ENCODE measurements around the gene FOXF1.

FOXF1 gene

DNA sequence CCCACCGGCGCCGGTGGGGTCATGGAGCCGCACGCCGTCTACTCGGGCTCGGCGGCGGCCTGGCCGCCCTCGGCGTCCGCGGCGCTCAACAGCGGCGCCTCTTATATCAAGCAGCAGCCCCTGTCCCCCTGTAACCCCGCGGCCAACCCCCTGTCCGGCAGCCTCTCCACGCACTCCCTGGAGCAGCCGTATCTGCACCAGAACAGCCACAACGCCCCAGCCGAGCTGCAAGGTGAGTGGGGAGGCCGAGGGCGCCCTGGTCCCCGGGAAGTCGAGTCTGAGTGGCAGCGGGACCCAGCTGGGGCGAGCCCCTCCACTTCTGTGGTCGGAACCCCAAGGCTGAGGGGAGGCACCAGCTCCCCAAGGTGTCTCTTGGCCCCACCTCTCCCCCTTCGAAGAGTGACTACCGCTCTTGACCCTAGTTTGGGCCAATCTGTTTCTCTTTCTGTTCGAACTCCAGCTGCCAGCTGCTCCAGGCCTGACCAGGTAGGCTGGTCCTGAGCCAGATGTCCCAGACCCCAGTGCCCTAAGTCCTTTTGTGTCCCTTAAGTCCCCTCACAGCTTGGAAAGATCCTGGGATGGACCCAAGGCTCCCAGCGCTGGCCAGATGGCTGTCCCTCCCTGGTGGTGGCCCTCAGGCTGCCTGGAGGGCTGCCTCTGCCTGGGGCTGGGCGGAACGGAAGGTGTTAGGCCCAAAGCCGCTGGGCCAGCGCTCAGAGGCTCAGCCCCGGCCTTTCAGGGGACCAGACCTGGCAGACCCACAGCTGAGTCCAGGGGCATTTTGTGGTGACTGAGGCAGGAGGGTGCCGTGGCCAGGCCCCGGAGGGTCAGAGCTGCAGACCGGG, 1.2 kb downstream of the FOXF1 start:
- TF ChIP-seq ZFX (IDR thresholded peaks at IDR 0.05; ENCODE audit: borderline replicate concordance) = no peak
- TF ChIP-seq, protein P1, sequence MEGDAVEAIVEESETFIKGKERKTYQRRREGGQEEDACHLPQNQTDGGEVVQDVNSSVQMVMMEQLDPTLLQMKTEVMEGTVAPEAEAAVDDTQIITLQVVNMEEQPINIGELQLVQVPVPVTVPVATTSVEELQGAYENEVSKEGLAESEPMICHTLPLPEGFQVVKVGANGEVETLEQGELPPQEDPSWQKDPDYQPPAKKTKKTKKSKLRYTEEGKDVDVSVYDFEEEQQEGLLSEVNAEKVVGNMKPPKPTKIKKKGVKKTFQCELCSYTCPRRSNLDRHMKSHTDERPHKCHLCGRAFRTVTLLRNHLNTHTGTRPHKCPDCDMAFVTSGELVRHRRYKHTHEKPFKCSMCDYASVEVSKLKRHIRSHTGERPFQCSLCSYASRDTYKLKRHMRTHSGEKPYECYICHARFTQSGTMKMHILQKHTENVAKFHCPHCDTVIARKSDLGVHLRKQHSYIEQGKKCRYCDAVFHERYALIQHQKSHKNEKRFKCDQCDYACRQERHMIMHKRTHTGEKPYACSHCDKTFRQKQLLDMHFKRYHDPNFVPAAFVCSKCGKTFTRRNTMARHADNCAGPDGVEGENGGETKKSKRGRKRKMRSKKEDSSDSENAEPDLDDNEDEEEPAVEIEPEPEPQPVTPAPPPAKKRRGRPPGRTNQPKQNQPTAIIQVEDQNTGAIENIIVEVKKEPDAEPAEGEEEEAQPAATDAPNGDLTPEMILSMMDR (IDR thresholded peaks at IDR 0.05) = no peak
- H3K27ac ChIP-seq = no peak overlapping the region

DNA sequence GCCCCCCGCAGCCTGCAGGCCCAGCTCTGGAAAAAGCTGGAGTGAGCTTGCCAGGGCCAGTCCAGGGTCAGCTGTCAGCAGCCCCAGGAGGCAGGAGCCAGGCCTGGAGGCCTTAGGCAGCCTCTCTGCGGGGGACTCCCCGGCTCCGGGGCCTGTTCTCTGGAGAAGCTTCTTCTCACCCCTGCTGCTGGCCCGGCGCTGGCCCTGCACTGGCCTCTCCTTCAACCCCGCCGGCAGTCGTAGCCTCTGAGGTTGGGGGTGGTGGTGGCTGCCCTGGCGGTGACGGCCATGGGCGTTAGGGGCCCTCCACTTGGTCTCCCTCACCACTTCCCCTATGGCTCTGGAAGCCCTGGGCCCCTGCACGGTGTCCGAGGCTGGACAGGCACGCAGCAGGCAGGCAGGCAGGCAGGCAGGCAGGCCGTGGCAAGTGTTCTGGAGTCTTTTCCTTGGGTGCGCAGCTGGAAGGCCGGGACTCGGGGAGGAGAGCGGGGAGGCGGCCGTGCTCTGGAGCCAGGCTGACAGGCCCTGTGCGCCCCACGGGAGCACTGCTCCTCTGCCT, 2.1 kb downstream of the FOXF1 start:
- H3K27ac ChIP-seq = no peak overlapping the region
- TF ChIP-seq ZFX (IDR thresholded peaks at IDR 0.05; ENCODE audit: borderline replicate concordance) = no peak
- TF ChIP-seq, protein P1 (IDR thresholded peaks at IDR 0.05) = no peak

DNA sequence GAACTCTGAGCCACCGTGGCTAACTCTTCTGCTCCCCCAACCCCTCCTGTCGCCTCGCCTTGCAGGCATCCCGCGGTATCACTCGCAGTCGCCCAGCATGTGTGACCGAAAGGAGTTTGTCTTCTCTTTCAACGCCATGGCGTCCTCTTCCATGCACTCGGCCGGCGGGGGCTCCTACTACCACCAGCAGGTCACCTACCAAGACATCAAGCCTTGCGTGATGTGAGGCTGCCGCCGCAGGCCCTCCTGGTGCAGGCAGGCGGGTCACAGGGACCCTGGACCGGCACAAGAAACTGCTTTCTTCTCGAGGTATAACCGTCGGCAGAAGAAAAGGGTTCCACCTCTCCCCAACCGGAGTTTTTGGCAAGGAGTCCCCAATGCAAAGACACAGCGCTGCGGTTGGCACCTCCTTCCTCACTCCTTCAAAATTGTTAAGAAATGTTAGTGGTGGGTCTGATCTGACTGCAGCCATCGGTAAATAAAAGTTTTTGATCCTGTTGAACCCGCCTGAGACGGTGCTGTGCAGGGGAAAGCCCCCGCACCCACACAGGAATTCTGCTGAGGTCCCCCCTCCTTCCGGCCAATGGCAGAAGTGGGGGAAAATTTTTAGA, 2.6 kb downstream of the FOXF1 start:
- TF ChIP-seq ZFX (IDR thresholded peaks at IDR 0.05; ENCODE audit: borderline replicate concordance) = no peak
- TF ChIP-seq, protein P1 (IDR thresholded peaks at IDR 0.05) = no peak
- H3K27ac ChIP-seq = no peak overlapping the region

DNA sequence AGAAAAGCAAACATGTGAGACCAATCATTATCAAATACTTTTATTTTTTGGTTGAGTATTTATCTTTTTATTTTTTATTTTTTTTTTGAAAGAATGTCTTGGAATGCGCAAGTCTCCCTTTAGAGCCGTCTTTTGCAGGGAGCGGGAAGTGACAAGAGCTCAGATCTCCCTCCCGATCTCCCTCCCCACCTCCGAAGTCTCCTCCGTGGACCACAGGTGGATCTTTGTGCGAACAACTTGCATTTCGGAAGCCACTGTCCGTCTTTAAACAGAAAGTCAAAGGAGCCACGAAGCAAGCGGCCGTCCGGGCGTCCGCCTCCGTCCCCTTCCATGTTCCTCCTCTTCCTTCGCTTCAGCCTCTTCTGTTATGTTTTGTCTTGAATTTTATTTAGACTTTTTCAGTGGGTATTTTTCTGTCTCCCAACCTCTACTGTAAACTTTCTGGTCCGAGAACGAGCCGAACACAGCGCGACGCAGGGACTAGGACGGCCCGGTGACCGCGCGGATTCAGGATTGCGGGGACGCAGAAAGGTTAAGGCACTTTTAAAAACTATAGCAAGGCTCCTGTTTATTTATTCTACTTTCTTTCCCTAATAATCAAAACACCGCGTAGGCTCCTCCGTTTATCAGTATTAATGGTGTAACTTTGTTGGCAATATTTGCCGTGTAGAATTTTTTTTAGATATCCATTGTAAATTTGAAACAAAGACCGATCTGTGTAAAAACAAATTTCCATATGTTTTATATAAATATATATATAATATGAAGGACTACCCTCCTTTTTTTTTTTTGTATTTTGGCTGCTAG, 3.3 kb downstream of the FOXF1 start:
- H3K27ac ChIP-seq = no peak overlapping the region
- no peak for TF ChIP-seq ZFX (IDR thresholded peaks at IDR 0.05; ENCODE audit: borderline replicate concordance)
- TF ChIP-seq, protein P1 (IDR thresholded peaks at IDR 0.05) = no peak

DNA sequence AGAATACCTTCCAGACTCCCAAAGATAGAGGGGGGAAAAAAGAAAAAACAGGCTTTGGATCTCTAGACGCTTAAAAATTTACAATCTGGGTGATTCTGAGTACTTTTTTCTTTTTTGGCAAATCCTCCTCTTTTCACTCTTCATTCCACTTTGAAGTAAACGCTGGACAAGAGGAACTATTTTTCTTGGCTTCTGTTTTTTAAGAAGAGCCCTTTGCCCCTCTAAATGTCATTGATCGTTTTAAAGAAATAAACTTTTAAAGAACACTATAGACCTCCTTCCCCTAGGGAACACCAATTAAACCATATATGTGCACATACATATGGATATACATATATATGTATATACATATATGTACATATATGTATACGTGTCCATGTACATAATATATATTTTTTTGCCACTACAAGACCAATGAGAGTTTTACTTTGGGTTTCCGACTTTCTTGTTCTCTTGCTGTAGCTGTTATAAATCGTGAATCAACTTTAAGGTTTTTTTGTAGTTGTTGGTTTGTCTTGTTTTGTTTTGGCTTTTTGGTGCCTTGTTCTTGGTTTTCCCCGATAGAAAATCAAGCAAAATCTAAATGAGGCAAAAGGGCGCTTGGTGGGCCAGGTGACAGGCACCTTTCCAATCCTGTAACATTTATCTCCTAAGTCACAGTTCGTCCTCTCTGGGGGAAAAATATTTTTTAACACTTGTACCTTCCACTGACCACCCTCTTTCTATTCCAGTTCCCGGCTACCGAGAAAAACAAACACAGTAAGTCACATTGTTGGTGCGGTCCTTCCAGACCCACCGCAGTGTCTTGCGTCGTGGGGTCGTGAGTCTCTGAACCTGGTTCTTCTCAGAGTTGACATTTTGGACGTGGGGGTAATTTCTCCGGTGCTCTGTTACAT, 4.4 kb downstream of the FOXF1 start:
- H3K27ac ChIP-seq = no peak overlapping the region
- TF ChIP-seq, protein P1 (IDR thresholded peaks at IDR 0.05) = no peak
- TF ChIP-seq ZFX (IDR thresholded peaks at IDR 0.05; ENCODE audit: borderline replicate concordance) = no peak

DNA sequence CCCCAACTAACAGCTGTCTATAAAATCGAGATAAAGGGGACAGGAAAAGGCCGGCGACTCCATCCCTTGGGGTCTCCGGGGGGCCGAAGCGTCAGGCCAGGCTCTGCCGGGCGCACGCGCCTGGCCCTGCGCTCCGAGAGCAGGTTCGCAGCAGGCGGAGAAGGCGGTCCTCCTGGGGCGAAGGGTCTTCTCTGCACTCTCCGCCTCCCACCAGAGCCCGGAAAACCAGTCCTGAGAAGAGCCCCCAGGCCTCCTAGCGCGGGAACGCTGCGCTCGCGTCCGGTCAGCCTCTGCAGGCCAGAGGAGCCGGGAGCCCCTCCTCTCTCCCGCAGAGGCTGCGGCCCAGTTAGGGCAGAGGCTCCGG, 5.1 kb downstream of the FOXF1 start:
- H3K27ac ChIP-seq = no peak overlapping the region
- no peak for TF ChIP-seq ZFX (IDR thresholded peaks at IDR 0.05; ENCODE audit: borderline replicate concordance)
- TF ChIP-seq, protein P1 (IDR thresholded peaks at IDR 0.05) = no peak

All from 22Rv1 (cell line).